Activated CD8-positive, alpha-beta memory T cell treated with anti-CD3 and anti-CD28 coated beads, Interleukin-2, amount 10 ng/mL, durations not matched to agents 7 days and 5 days (primary cell): ENCODE results near the gene PKN1. TPM values are rescaled to one million over a fixed set of nuclear protein-coding genes. Genes with fewer than 3 reads are reported as not detected.
"Not testable (repeated sequence)": the region's sequence is repeated elsewhere in the genome, so short reads cannot be mapped to it uniquely, and the experiment has no call there.

ENCODE experiments used
- ATAC-seq: fragments of 150-1000 bp; cut with Tn5 transposase; one replicate; pipeline ENCODE4 v1.10.0; 2021; ENCODE audit warnings: moderate library complexity
- CTCF ChIA-PET: fragments of 350-600 bp; sonication (Branson Sonifier 250); formaldehyde crosslinking; loops from one replicate; lab custom pipeline; 2021; ENCODE audit warnings: antibody characterized with exemption; lab: Charles Lee
- DNase-seq: peaks from one replicate; pipeline ENCODE4 v3.0.0-alpha.2; 2020
- H3K27ac Mint-ChIP-seq: one replicate; pipeline ENCODE4 v1.8.0; 2021; ENCODE audit warnings: mild to moderate bottlenecking, mixed read lengths
- H3K27me3 Mint-ChIP-seq: one replicate; pipeline ENCODE4 v1.8.0; 2021; ENCODE audit warnings: mixed read lengths
- H3K36me3 Mint-ChIP-seq: one replicate; pipeline ENCODE4 v1.8.0; 2021; ENCODE audit warnings: mild to moderate bottlenecking, mixed read lengths
- H3K4me1 Mint-ChIP-seq: one replicate; pipeline ENCODE4 v1.8.0; 2021; ENCODE audit warnings: mixed read lengths
- H3K4me3 Mint-ChIP-seq: one replicate; pipeline ENCODE4 v1.8.0; 2021; ENCODE audit warnings: mild to moderate bottlenecking, moderate library complexity, mixed read lengths
- H3K9me3 Mint-ChIP-seq: one replicate; pipeline ENCODE4 v1.8.0; 2022; ENCODE audit warnings: low read depth, mixed read lengths
- total RNA-seq, 2 experiments: library from RNA; stranded (reverse); gene quantifications; one replicate each; pipeline ENCODE4 v1.2.3, GENCODE V29; 2021

The PKN1 gene
- total RNA-seq, 2 experiments from 2014 or later, result 224 to 236 TPM

DNA sequence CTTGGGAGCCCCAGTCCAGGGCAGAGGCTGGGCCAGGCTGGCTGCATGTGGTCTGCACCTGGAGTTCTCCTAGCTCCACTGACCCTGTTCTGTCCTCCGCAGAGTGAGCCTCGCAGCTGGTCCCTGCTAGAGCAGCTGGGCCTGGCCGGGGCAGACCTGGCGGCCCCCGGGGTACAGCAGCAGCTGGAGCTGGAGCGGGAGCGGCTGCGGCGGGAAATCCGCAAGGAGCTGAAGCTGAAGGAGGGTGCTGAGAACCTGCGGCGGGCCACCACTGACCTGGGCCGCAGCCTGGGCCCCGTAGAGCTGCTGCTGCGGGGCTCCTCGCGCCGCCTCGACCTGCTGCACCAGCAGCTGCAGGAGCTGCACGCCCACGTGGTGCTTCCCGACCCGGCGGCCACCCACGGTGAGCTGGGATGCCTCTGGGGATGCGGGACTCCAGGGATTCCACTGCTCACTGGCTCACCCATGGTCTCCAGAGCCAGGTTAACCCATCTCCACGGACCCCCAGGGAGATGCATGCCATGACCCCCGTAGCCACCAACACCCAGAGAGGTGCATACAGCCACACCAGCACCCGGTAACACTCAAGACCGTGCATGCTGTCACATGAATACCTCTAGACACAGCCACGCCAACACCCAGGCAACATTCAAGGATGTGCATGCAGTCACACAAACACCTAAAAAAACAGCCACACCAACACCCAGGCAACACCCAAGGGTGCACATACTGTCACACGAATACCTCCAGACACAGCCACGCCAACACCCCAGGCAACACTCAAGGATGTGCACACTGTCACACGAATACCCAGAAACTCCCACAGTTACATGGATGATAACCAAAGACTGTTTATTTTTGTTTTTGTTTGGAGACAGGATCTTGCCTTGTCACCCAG, 8.2 kb downstream of the PKN1 start:
- Mint-ChIP-seq H3K4me1 (peaks cover 41% of the 10 kb centered on the region), H3K36me3 (peaks cover 39% of the 10 kb centered on the region)

DNA sequence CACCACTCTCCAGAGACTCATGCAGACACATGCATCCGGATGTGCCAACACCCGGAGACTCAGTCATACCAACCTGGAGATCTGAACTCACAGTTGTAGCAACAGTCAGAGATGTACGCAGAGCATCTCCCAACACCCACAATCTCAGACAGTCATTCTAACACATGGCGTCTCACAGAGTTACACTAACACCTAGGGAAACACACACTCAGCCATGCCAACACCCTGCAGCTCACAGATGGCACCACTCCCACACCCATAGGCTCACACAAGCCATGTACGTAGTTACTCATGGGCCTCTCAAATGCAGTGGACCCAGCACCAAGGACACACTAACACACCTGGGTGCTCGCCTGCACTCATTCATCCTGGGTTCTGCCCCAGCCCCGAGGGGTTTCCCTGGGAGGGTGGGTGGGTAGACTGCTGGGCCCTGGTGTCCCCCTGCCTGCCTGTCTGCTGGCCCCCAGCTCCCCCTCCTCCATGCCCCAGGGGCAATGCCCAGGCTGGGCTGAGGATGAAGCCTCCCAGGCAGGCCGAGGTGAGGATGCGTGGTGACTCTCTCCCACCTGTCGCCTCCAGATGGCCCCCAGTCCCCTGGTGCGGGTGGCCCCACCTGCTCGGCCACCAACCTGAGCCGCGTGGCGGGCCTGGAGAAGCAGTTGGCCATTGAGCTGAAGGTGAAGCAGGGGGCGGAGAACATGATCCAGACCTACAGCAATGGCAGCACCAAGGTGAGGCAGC, 10.0 kb downstream of the PKN1 start:
- H3K9me3 Mint-ChIP-seq, result no peaks in the 10 kb centered on the region
- H3K4me1 Mint-ChIP-seq, result peaks cover 32% of the 10 kb centered on the region
- no peak overlapping the region for H3K4me3 Mint-ChIP-seq
- CTCF ChIA-PET, result interaction anchor here (2.3 to 2.9 kb wide), 2 partner anchors 29 to 37 kb away, joined by 9 to 11 read pairs; no protein-coding TSS in a partner anchor
- no peak for ATAC-seq
- no peak for DNase-seq
- H3K27ac Mint-ChIP-seq, result no peak overlapping the region
- no peaks in the 10 kb centered on the region for H3K27me3 Mint-ChIP-seq
- peaks cover 45% of the 10 kb centered on the region for H3K36me3 Mint-ChIP-seq

More for the DNA sequence above, 8.2 kb downstream of the PKN1 start:
- Mint-ChIP-seq H3K4me3 (peak overlapping the region; percentile 85), H3K27me3 (no peaks in the 10 kb centered on the region), H3K9me3 (no peaks in the 10 kb centered on the region), H3K27ac (peak overlapping the region; percentile 91)
- ATAC-seq (no peak), DNase-seq (no peak)
- CTCF ChIA-PET, result interaction anchor here (0.6 to 2.9 kb wide), 6 partner anchors 17 to 1222 kb away, joined by 3 to 11 read pairs (median 3); no protein-coding TSS in a partner anchor

DNA sequence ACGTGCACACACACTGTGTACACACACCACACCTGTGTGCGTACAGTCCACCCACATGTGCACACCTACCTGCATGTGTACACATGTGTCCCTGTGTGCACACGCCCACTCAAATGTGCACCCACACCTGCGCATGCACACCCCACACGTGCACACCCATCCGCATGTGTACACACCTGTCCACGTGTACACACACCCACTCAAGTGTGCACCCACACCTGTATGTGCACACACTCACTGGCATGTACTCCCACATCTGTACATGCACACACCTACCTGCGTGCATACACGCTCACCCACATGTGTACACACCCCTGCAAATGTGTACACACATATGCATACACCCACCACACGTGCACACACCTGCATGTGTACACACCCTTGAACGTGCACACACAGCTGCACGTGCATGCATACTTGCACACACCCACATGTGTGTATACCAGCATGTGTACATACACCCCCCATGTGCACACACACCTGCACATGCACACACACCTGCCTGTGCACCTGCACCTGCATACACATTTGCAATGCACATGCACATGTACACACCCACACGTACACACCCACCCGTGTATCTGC, 10.6 kb downstream of the PKN1 start:
- DNase-seq, result no peak
- no peak for ATAC-seq
- Mint-ChIP-seq H3K27me3 (no peaks in the 10 kb centered on the region), H3K4me1 (peaks cover 30% of the 10 kb centered on the region), H3K27ac (no peak overlapping the region), H3K9me3 (no peaks in the 10 kb centered on the region), H3K4me3 (no peak overlapping the region), H3K36me3 (peaks cover 50% of the 10 kb centered on the region)
- CTCF ChIA-PET, result no interaction called here

DNA sequence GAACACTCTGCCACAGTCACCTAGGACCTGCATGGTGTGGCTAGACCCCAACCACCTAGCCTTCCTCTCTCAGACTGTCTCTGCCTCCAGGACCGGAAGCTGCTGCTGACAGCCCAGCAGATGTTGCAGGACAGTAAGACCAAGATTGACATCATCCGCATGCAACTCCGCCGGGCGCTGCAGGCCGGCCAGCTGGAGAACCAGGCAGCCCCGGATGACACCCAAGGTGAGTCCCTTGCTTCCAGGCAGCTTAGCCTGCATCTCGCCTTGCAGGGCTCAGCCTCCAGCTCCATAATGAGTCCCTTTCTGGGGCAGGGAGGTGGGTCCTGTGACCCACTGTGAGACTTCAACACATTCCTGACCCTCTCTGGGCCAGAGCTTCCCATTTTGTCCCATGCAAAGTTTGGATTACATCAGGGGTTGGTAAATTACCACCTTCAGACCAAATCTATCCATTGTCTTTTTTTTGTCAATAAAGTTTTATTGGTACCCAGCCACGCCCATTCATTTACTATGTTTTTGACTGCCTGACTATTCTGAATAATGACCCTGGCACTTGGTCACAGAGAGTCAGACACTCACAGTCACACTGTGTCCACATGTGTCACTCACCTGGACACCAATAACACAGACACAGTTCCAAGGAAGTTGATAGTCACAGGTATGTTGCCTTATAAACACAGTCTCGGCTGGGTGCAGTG, 13.4 kb downstream of the PKN1 start:
- no peaks in the 10 kb centered on the region for H3K27me3 Mint-ChIP-seq
- H3K4me1 Mint-ChIP-seq, result peaks cover 16% of the 10 kb centered on the region
- CTCF ChIA-PET, result interaction anchor here (1.0 to 2.8 kb wide), 4 partner anchors 13 to 39 kb away, joined by 3 to 8 read pairs (median 5); no protein-coding TSS in a partner anchor
- peaks cover 64% of the 10 kb centered on the region for H3K36me3 Mint-ChIP-seq
- no peak overlapping the region for H3K27ac Mint-ChIP-seq
- DNase-seq (no peak), ATAC-seq (no peak)
- H3K9me3 Mint-ChIP-seq, result no peaks in the 10 kb centered on the region
- H3K4me3 Mint-ChIP-seq, result no peak overlapping the region

DNA sequence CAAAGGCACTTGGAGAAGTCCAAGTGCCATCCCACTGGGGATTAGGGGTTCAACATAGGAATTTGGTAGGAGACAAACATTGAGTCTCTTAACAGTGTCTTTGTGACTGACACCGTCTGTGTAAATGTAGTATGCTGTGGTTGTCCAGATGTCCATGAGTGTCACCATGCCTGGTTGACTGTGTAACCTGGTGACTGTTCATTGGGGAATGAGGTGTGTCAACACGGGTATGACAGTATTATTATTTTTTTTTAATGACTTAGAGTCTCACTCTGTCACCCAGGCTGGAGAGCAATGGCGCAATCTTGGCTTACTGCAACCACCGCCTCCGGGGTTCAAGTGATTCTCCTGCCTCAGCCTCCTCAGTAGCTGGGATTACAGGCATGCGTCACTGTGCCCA, 16.2 kb downstream of the PKN1 start:
- DNase-seq (no peak), ATAC-seq (no peak)
- Mint-ChIP-seq H3K4me1 (peaks cover 10% of the 10 kb centered on the region), H3K9me3 (no peaks in the 10 kb centered on the region), H3K4me3 (no peak overlapping the region), H3K36me3 (peaks cover 55% of the 10 kb centered on the region), H3K27me3 (no peaks in the 10 kb centered on the region), H3K27ac (peak overlapping the region; percentile 58)
- CTCF ChIA-PET, result no interaction called here

DNA sequence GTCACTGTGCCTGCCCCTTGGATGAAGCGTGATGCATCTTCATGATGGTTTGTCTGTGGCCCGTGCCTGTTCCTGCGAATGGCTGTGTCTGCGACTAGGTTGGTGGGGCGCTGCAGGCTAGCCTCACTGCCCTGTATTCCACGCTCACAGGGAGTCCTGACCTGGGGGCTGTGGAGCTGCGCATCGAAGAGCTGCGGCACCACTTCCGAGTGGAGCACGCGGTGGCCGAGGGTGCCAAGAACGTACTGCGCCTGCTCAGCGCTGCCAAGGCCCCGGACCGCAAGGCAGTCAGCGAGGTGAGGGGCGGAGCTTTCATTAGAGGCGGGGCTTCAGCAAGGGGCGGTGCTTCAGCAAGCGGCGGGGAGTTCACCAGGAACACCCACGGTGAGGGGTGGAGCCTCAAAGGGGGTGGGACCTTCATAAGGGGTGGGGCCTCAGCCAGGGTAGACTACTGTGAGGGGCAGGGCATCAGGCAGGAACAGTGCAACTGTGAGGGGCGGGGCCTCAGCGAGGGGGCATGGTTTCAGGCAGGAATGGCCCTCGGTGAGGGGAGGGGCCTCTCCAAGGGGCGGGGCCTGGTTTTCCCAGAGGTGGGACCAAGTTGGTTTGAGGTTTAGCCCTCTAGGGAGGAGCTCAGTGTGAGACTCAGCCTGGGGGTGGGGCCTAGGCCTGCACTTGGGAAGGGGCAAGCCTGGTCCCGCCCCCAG, 17.2 kb downstream of the PKN1 start:
- ATAC-seq (peak; percentile 93), DNase-seq (peak; percentile 85)
- CTCF ChIA-PET, result interaction anchor here (1.1 kb wide), 2 partner anchors 18 to 30 kb away, joined by 3 read pairs; no protein-coding TSS in a partner anchor
- H3K27me3 Mint-ChIP-seq, result no peaks in the 10 kb centered on the region
- peaks cover 10% of the 10 kb centered on the region for H3K4me1 Mint-ChIP-seq
- H3K36me3 Mint-ChIP-seq, result peaks cover 56% of the 10 kb centered on the region
- H3K9me3 Mint-ChIP-seq, result no peaks in the 10 kb centered on the region
- no peak overlapping the region for H3K27ac Mint-ChIP-seq
- H3K4me3 Mint-ChIP-seq, result no peak overlapping the region

DNA sequence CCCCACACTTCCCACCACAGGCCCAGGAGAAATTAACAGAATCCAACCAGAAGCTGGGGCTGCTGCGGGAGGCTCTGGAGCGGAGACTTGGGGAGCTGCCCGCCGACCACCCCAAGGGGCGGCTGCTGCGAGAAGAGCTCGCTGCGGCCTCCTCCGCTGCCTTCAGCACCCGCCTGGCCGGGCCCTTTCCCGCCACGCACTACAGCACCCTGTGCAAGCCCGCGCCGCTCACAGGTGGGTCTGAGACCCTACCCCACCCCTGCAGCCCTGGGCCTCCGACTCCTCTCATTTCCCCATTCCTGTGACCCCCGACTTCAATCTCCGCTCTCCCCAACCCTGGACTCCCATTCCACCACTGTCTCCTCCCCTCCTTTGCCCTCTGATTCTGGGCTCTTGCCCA, 17.8 kb downstream of the PKN1 start:
- Mint-ChIP-seq H3K4me3 (no peak overlapping the region), H3K36me3 (peaks cover 57% of the 10 kb centered on the region), H3K27me3 (no peaks in the 10 kb centered on the region), H3K27ac (no peak overlapping the region), H3K9me3 (no peaks in the 10 kb centered on the region), H3K4me1 (peaks cover 10% of the 10 kb centered on the region)
- ATAC-seq (no peak), DNase-seq (no peak)
- CTCF ChIA-PET, result interaction anchor here (1.1 kb wide), 2 partner anchors 17 to 29 kb away, joined by 3 read pairs; no protein-coding TSS in a partner anchor

DNA sequence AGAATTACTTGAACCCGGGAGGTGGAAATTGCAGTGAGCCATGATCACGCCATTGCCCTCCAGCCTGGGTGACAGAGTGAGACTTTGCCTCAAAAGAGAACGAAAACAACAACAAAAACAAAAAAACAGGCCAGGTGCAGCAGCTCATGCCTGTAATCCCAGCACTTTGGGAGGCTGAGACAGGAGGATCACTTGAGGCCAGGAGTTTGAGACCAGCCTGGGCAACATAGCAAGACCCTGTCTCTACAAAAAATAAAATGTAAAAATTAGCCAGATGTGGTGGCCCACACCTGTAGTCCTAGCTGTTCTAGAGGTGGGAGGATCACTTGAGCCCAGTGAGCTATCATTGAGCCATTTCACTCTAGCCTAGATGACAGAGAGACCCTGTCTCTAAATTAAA, 19.2 kb downstream of the PKN1 start:
- H3K27me3 Mint-ChIP-seq, H3K4me3 Mint-ChIP-seq, ATAC-seq, H3K27ac Mint-ChIP-seq, H3K9me3 Mint-ChIP-seq, H3K4me1 Mint-ChIP-seq, DNase-seq: not testable (repeated sequence)
- CTCF ChIA-PET, result interaction anchor here (1.1 kb wide), 1 partner anchor 21 kb away, joined by 3 read pairs; no protein-coding TSS in a partner anchor
- peaks cover 49% of the 10 kb centered on the region for H3K36me3 Mint-ChIP-seq

DNA sequence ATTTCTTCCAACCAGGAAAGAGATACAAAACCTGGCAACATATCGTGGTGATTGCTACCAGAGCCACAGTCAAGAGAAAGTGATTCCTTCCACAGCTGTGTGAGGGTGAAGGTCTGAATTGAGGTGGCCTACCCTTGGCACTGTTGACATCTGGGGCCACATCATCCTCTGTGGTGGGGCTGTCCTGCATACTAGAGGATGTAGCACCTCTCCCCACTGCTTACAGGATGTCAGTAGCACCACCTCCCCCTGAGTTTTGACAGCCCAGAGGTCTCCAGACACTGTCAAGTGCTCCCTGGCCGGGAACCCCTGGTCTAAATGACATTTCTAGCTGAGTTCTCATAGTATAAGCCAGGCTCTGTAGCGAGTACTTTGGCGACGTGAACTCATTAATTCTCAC, 26.6 kb downstream of the PKN1 start:
- Mint-ChIP-seq H3K9me3 (no peaks in the 10 kb centered on the region), H3K36me3 (peaks cover 37% of the 10 kb centered on the region), H3K27me3 (no peaks in the 10 kb centered on the region), H3K4me1 (peaks cover 26% of the 10 kb centered on the region), H3K27ac (peak overlapping the region; percentile 75), H3K4me3 (no peak overlapping the region)
- DNase-seq (peak; percentile 91), ATAC-seq (peak; percentile 100)
- CTCF ChIA-PET, result interaction anchor here (0.6 to 3.4 kb wide), 10 partner anchors 13 to 323 kb away, joined by 3 to 8 read pairs (median 4); partner anchors contain the start of genes ASF1B, PKN1 and PTGER1

DNA sequence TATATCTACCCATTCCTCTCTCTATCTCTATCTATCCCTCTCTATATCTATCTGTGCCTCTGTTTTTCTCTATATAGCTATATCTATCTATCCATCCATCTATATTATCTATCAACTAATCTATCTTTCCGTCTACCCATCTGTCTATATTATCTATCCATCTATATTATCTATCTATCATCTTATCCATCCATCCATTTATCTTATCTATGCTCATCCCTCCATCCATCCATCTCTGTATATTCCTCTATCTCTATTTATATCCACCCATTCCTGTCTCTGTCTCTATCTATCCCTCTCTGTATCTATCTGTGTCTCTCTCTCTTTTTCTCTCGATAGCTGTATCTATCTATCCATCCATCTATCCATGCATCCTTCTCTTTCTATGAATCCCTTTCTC, 27.8 kb downstream of the PKN1 start:
- CTCF ChIA-PET, result interaction anchor here (1.0 to 1.3 kb wide), 3 partner anchors 11 to 30 kb away, joined by 3 to 4 read pairs (median 3); partner anchors contain the start of gene PKN1
- Mint-ChIP-seq H3K9me3 (no peaks in the 10 kb centered on the region), H3K4me1 (peaks cover 26% of the 10 kb centered on the region), H3K27ac (peak overlapping the region; percentile 13), H3K4me3 (no peak overlapping the region), H3K27me3 (no peaks in the 10 kb centered on the region), H3K36me3 (peaks cover 37% of the 10 kb centered on the region)
- DNase-seq (no peak), ATAC-seq (no peak)

DNA sequence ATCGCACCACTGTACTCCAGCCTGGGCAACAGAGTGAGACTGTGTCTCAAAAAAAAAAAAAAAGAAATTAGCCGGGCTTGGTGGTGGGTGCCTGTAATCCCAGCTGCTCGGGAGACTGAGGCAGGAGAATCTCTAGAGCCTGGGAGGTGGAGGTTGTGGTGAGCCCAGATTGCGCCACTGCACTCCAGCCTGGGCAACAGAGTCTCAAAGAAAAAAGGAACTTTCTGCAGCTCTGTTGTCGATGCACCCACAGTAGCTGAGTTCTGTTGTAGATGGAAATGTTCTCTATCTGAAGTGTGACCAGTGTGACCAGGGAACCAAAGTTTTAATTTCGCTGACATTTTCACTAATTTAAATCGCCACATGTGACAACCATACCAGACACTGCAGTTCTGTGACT, 29.3 kb downstream of the PKN1 start:
- H3K9me3 Mint-ChIP-seq, H3K4me3 Mint-ChIP-seq, CTCF ChIA-PET, H3K27me3 Mint-ChIP-seq, ATAC-seq, H3K27ac Mint-ChIP-seq, DNase-seq: not testable (repeated sequence)
- H3K4me1 Mint-ChIP-seq, result peaks cover 26% of the 10 kb centered on the region
- peaks cover 40% of the 10 kb centered on the region for H3K36me3 Mint-ChIP-seq

DNA sequence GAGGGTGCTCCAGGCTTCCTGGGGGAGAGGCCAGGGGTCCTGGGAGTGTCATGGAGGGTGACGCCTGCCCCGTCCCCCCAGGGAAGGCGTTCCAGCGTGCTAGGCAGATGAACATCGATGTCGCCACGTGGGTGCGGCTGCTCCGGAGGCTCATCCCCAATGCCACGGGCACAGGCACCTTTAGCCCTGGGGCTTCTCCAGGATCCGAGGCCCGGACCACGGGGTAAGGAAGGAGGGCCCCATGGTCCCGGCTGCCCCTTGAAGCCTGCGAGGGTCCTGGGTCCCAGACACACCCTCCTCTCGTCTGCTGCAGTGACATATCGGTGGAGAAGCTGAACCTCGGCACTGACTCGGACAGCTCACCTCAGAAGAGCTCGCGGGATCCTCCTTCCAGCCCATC, 30.6 kb downstream of the PKN1 start:
- H3K36me3 Mint-ChIP-seq, result peaks cover 42% of the 10 kb centered on the region
- H3K27ac Mint-ChIP-seq, result no peak overlapping the region
- H3K4me1 Mint-ChIP-seq, result peaks cover 20% of the 10 kb centered on the region
- DNase-seq (no peak), ATAC-seq (no peak)
- CTCF ChIA-PET, result interaction anchor here (1.0 kb wide), 1 partner anchor 9 kb away, joined by 3 read pairs; no protein-coding TSS in a partner anchor
- H3K9me3 Mint-ChIP-seq, result no peaks in the 10 kb centered on the region
- no peak overlapping the region for H3K4me3 Mint-ChIP-seq
- H3K27me3 Mint-ChIP-seq, result no peaks in the 10 kb centered on the region
